Gastroesophageal sphincter (tissue), 3 donors: ENCODE data around the gene HDLBP.

Experiments
- POLR2A ChIP-seq, 2 donors: fragments of 450-650 bp; IDR thresholded peaks; one replicate each; pipeline ENCODE4 v1.6.1; 2017; ENCODE audit warnings: antibody characterized with exemption in 2 of 2, mild to moderate bottlenecking in 2 of 2, moderate library complexity in 1 of 2
- POLR2AphosphoS5 ChIP-seq: sonication (generic); formaldehyde crosslinking; IDR thresholded peaks from one replicate; pipeline ENCODE4 v1.6.1; 2017; ENCODE audit warnings: antibody characterized with exemption
- TF ChIP-seq, protein P1 (sequence below), 4 experiments: fragments of 200-600 bp in 2 of 4; fragments of 450-650 bp in 2 of 4; sonication (generic) in 1 of 4; IDR thresholded peaks; one replicate each; pipeline ENCODE4 v1.5.1; 2017 to 2019; ENCODE audit warnings: antibody characterized with exemption in 4 of 4, mild to moderate bottlenecking in 2 of 4, moderate library complexity in 2 of 4

DNA sequence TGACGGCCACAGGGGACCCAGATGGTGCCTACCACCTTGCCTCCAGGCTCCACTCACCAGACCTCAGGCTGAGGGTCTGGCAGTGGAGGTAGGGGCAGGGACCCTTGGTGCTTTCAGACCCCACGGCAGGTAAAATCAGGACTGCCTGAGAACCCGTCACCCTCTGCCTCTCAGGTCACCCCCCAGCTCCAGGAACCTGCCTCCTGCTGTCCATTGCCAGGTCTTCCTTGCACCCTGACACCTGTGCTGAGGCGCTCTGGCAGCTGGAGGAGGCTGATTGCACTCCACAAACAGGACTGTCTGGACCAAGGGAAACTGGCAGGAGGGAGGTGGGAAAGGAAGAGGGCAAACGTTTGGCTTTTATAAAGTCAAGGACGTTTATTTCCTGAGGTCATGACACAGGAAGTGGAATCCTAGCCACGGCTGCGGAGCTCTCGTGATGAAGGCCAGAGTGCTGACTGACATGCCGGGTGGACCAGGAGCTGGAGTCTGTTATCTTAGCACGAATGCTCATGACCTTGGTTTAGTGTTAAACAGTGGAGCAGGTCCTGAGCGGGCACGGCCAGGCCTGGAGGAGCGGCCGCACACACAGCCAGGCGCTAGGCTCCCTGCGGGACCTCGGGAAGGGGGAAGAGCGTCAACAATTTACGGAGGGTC is 86.5 kb downstream of the HDLBP start:
- TF ChIP-seq, protein P1, sequence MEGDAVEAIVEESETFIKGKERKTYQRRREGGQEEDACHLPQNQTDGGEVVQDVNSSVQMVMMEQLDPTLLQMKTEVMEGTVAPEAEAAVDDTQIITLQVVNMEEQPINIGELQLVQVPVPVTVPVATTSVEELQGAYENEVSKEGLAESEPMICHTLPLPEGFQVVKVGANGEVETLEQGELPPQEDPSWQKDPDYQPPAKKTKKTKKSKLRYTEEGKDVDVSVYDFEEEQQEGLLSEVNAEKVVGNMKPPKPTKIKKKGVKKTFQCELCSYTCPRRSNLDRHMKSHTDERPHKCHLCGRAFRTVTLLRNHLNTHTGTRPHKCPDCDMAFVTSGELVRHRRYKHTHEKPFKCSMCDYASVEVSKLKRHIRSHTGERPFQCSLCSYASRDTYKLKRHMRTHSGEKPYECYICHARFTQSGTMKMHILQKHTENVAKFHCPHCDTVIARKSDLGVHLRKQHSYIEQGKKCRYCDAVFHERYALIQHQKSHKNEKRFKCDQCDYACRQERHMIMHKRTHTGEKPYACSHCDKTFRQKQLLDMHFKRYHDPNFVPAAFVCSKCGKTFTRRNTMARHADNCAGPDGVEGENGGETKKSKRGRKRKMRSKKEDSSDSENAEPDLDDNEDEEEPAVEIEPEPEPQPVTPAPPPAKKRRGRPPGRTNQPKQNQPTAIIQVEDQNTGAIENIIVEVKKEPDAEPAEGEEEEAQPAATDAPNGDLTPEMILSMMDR (IDR thresholded peaks at IDR 0.05): no peak
- TF ChIP-seq POLR2A (IDR thresholded peaks at IDR 0.05) (no peak), POLR2AphosphoS5 (no peak)
